Testis (tissue), 2 donors: Measurements from ENCODE around the gene DCUN1D5.

Source experiments
- CTCF ChIP-seq, 3 experiments: fragments of 450-650 bp in 2 of 3; fragments of 200-600 bp in 1 of 3; sonication (generic) in 1 of 3; IDR thresholded peaks; one replicate each; pipeline ENCODE4 v1.5.1; 2016 to 2019; ENCODE audit warnings: antibody characterized with exemption in 3 of 3, mild to moderate bottlenecking in 2 of 3, moderate library complexity in 1 of 3
- POLR2A ChIP-seq: fragments of 450-650 bp; IDR thresholded peaks from one replicate; pipeline ENCODE4 v1.6.1; 2017; ENCODE audit warnings: antibody characterized with exemption, mild to moderate bottlenecking, moderate library complexity

DNA sequence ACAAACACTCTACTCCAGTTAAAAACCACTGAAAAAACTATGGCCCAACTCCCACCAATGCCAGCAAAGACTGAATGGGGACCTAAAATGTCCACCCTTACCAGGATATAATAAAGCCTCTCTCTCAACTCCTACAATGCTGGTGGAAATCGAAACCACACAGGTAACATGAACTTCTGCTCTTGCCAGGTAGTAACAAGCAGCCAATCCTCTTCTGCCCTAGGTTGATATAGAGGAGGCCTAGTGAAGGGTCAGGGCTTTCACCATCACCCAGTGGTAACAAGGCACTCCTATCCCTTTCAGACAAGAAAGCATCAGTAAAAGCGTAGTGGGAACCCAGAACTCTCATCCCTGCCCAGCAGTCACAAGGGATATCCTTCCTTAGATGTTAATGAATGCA is 22.6 kb downstream of the DCUN1D5 start:
- TF ChIP-seq CTCF (IDR thresholded peaks at IDR 0.05) (no peak), POLR2A (no peak)
